Lower leg skin (tissue), 3 donors: ENCODE results near the gene ARHGAP30.
"Not testable (repeated sequence)": the region's sequence is repeated elsewhere in the genome, so short reads cannot be mapped to it uniquely, and the experiment has no call there.

ENCODE experiments used
- POLR2A ChIP-seq, 2 donors: fragments of 450-650 bp; IDR thresholded peaks; one replicate each; pipeline ENCODE4 v1.6.1; 2016 to 2017; ENCODE audit warnings: antibody characterized with exemption in 2 of 2, mild to moderate bottlenecking in 1 of 2, moderate library complexity in 1 of 2
- TF ChIP-seq, protein P1 (sequence below), 3 donors: fragments of 450-650 bp; IDR thresholded peaks; one replicate each; pipeline ENCODE4 v1.5.1; 2016; ENCODE audit warnings: antibody characterized with exemption in 3 of 3, mild to moderate bottlenecking in 3 of 3, moderate library complexity in 2 of 3

DNA sequence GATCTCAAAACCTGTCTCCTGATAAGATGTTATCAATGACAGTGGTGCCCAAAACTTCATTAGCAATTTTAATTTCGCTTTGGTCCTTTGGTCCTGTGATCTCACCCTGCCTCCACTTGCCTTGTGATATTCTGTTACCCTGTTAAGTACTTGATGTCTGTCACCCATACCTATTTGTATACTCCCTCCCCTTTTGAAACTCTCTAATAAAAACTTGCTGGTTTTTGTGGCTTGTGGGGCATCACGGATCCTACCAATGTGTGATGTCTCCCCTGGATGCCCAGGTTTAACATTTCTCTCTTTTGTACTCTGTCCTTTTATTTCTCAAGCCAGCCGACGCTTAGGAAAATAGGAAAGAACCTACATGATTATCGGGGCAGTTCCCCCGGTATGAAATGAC, 5.8 kb downstream of the ARHGAP30 start:
- TF ChIP-seq, protein P1, sequence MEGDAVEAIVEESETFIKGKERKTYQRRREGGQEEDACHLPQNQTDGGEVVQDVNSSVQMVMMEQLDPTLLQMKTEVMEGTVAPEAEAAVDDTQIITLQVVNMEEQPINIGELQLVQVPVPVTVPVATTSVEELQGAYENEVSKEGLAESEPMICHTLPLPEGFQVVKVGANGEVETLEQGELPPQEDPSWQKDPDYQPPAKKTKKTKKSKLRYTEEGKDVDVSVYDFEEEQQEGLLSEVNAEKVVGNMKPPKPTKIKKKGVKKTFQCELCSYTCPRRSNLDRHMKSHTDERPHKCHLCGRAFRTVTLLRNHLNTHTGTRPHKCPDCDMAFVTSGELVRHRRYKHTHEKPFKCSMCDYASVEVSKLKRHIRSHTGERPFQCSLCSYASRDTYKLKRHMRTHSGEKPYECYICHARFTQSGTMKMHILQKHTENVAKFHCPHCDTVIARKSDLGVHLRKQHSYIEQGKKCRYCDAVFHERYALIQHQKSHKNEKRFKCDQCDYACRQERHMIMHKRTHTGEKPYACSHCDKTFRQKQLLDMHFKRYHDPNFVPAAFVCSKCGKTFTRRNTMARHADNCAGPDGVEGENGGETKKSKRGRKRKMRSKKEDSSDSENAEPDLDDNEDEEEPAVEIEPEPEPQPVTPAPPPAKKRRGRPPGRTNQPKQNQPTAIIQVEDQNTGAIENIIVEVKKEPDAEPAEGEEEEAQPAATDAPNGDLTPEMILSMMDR (IDR thresholded peaks at IDR 0.05): not testable (repeated sequence)
- TF ChIP-seq POLR2A (IDR thresholded peaks at IDR 0.05): not testable (repeated sequence)
